Cardiac muscle cell (in vitro differentiated cells and primary cell): ENCODE results near the gene ARHGEF17. TPM values are rescaled to one million over a fixed set of nuclear protein-coding genes. Genes with fewer than 3 reads are reported as not detected.
A peak's percentile ranks its signal among the peaks of the same experiment; 100 is the strongest.
"Not testable (repeated sequence)": the region's sequence is repeated elsewhere in the genome, so short reads cannot be mapped to it uniquely, and the experiment has no call there.

Experiments used
- DNase-seq, 2 donors: peaks; one replicate each; pipeline versions ENCODE4 v3.0.0 to v3.0.0-alpha.2; 2010 to 2017; ENCODE audit warnings: low read depth in 1 of 2, low spot score in 1 of 2
- H3K27ac ChIP-seq: fragments of 200-600 bp; sonication (generic); 2 replicates; pipeline ENCODE4 v1.5.1; 2016
- H3K27me3 ChIP-seq: fragments of 200-600 bp; sonication (generic); 2 replicates; pipeline ENCODE4 v1.6.0; 2016; ENCODE audit warnings: control low read depth
- H3K36me3 ChIP-seq: fragments of 200-600 bp; sonication (generic); 2 replicates; pipeline ENCODE4 v1.5.1; 2016; ENCODE audit warnings: control low read depth
- H3K4me1 ChIP-seq: fragments of 200-600 bp; sonication (generic); 2 replicates; pipeline ENCODE4 v1.8.1; 2017; ENCODE audit warnings: low read depth, mild to moderate bottlenecking, mixed run types
- H3K4me3 ChIP-seq: fragments of 200-600 bp; sonication (generic); 2 replicates; pipeline ENCODE4 v1.5.1; 2016; ENCODE audit warnings: mild to moderate bottlenecking
- H3K9me3 ChIP-seq: fragments of 200-600 bp; sonication (generic); 2 replicates; pipeline ENCODE4 v1.5.1; 2017; ENCODE audit warnings: low read depth, mild to moderate bottlenecking, control low read depth
- CTCF ChIP-seq: IDR thresholded peaks from 2 replicates; pipeline ENCODE4 v1.5.1; 2012; ENCODE audit warnings: low read depth, mild to moderate bottlenecking, low read length
- polyA plus RNA-seq: library from polyadenylated mRNA; unstranded; fragments of >200 nt; fragmentation: Nextera tagmentation; extraction: Ambion mirVana; gene quantifications from 2 replicates; pipeline ENCODE4 v1.2.1, GENCODE V29; 2016
- total RNA-seq: library from RNA; depleted of rRNA; stranded (reverse); fragments of >200 nt; gene quantifications from 2 replicates; pipeline ENCODE4 v1.2.3, GENCODE V29; 2016

ARHGEF17 gene
- total and polyA plus RNA-seq, 2 experiments from 2014 or later = 26.5 to 60.3 TPM

- Histone ChIP-seq H3K4me1 (peaks cover 4% of the 10 kb centered on the region), H3K9me3 (no peaks in the 10 kb centered on the region), H3K36me3 (no peaks in the 10 kb centered on the region), H3K27me3 (peaks cover 3% of the 10 kb centered on the region), H3K27ac (no peak within 1 kb of the TSS), H3K4me3 (no peak within 1 kb of the TSS)
- no peak for TF ChIP-seq CTCF
- peak in 1 of 2 donors; percentile 54 for DNase-seq
These were observed 36.0 kb upstream of the ARHGEF17 start, which contains the start of gene P2RY6 for GRCh38 chr11:73271936-73272679. Gene P2RY6 (plus strand): TSS chr11:73272338. CDS start chr11:73296519, 24,181 bp downstream.

GRCh38 chr11:73272680-73273038 is 35.4 kb upstream of the ARHGEF17 start:
- Histone ChIP-seq H3K9me3 (no peaks in the 10 kb centered on the region), H3K36me3 (no peaks in the 10 kb centered on the region), H3K4me3 (no peak overlapping the region), H3K27ac (no peak overlapping the region), H3K27me3 (peaks cover 2% of the 10 kb centered on the region), H3K4me1 (peaks cover 4% of the 10 kb centered on the region)
- no peak for TF ChIP-seq CTCF
- no peak for DNase-seq

GRCh38 chr11:73273222-73273895 is 34.7 kb upstream of the ARHGEF17 start:
- no peak overlapping the region for H3K27ac ChIP-seq
- no peaks in the 10 kb centered on the region for H3K27me3 ChIP-seq
- no peak overlapping the region for H3K4me3 ChIP-seq
- peaks cover 4% of the 10 kb centered on the region for H3K4me1 ChIP-seq
- H3K9me3 ChIP-seq = no peaks in the 10 kb centered on the region
- no peaks in the 10 kb centered on the region for H3K36me3 ChIP-seq
- DNase-seq = no peak
- TF ChIP-seq CTCF = no peak

GRCh38 chr11:73274191-73274590 is 33.9 kb upstream of the ARHGEF17 start:
- not testable (repeated sequence) for H3K4me3 ChIP-seq, DNase-seq

GRCh38 chr11:73274722-73275380 is 33.2 kb upstream of the ARHGEF17 start:
- Histone ChIP-seq H3K27me3 (no peaks in the 10 kb centered on the region), H3K4me1 (peaks cover 4% of the 10 kb centered on the region), H3K4me3 (no peak overlapping the region), H3K9me3 (no peaks in the 10 kb centered on the region), H3K36me3 (no peaks in the 10 kb centered on the region), H3K27ac (no peak overlapping the region)
- DNase-seq = no peak
- no peak for TF ChIP-seq CTCF

More at GRCh38 chr11:73274191-73274590, 33.9 kb upstream of the ARHGEF17 start:
- not testable (repeated sequence) for H3K27me3 ChIP-seq, H3K4me1 ChIP-seq, H3K27ac ChIP-seq, H3K9me3 ChIP-seq, H3K36me3 ChIP-seq

GRCh38 chr11:73275381-73275750 is 32.7 kb upstream of the ARHGEF17 start:
- Histone ChIP-seq H3K4me3 (no peak overlapping the region), H3K4me1 (peaks cover 4% of the 10 kb centered on the region), H3K27me3 (no peaks in the 10 kb centered on the region), H3K9me3 (no peaks in the 10 kb centered on the region), H3K36me3 (no peaks in the 10 kb centered on the region), H3K27ac (no peak overlapping the region)
- no peak for DNase-seq
- TF ChIP-seq CTCF = no peak
